Measurements from ENCODE around the gene KAT7.

The KAT7 gene

GRCh38 chr17:49829026-49829425 lies 40.5 kb downstream of the KAT7 start:
- no peak overlapping the region for H3K4me3 ChIP-seq (ENCODE audit: low read depth, low read length)
- no peak for TF ChIP-seq CTCF (IDR thresholded peaks at IDR 0.05; ENCODE audit: control insufficient read depth, extremely low read depth, insufficient read depth)

GRCh38 chr17:49830605-49831004 lies 42.1 kb downstream of the KAT7 start:
- TF ChIP-seq CTCF (IDR thresholded peaks at IDR 0.05; ENCODE audit: control insufficient read depth, extremely low read depth, insufficient read depth): no peak
- no peak for DNase-seq (ENCODE audit: low read depth)
- H3K4me3 ChIP-seq (ENCODE audit: low read depth, low read length): no peak overlapping the region

More at GRCh38 chr17:49829026-49829425, 40.5 kb downstream of the KAT7 start:
- no peak for DNase-seq (ENCODE audit: low read depth)

- DNase-seq (ENCODE audit: low read depth): no peak
- H3K4me3 ChIP-seq (ENCODE audit: low read depth, low read length): no peak overlapping the region
These were observed 44.5 kb downstream of the KAT7 start for GRCh38 chr17:49832840-49833599.

GRCh38 chr17:49834118-49834743 lies 45.8 kb downstream of the KAT7 start:
- H3K4me3 ChIP-seq (ENCODE audit: low read depth, low read length): no peak overlapping the region
- no peak for DNase-seq (ENCODE audit: low read depth)
- no peak for TF ChIP-seq CTCF (IDR thresholded peaks at IDR 0.05; ENCODE audit: control insufficient read depth, extremely low read depth, insufficient read depth)

More at GRCh38 chr17:49832840-49833599, 44.5 kb downstream of the KAT7 start:
- no peak for TF ChIP-seq CTCF (IDR thresholded peaks at IDR 0.05; ENCODE audit: control insufficient read depth, extremely low read depth, insufficient read depth)

GRCh38 chr17:49835472-49835871 lies 47.0 kb downstream of the KAT7 start:
- no peak for DNase-seq (ENCODE audit: low read depth)
- no peak for TF ChIP-seq CTCF (IDR thresholded peaks at IDR 0.05; ENCODE audit: control insufficient read depth, extremely low read depth, insufficient read depth)
- H3K4me3 ChIP-seq (ENCODE audit: low read depth, low read length): no peak overlapping the region

- H3K4me3 ChIP-seq (ENCODE audit: low read depth, low read length): no peak overlapping the region
- TF ChIP-seq CTCF (IDR thresholded peaks at IDR 0.05; ENCODE audit: control insufficient read depth, extremely low read depth, insufficient read depth): no peak
- DNase-seq (ENCODE audit: low read depth): no peak
These were observed 47.9 kb downstream of the KAT7 start for GRCh38 chr17:49836111-49837030.
